HepG2 (cell line): Measurements from ENCODE around the gene CABP4. TPM values are rescaled to one million over a fixed set of nuclear protein-coding genes. Genes with fewer than 3 reads are reported as not detected.
"Not testable (repeated sequence)": the region's sequence is repeated elsewhere in the genome, so short reads cannot be mapped to it uniquely, and the experiment has no call there.

ENCODE experiments used
- ATAC-seq: fragments of 200-7000 bp; cut with Tn5 transposase; 3 replicates; pipeline ENCODE4 v1.9.1; 2020; ENCODE audit warnings: mild to moderate bottlenecking, moderate library complexity
- BruUV-seq: library from RNA; stranded (reverse); fragments of 400-500 nt; replicated peaks from 2 replicates; lab custom pipeline; 2021; lab: Mats Ljungman, UMichigan
- CTCF ChIA-PET: fragments of 300-600 bp; formaldehyde crosslinking; extraction: SDS; loops from one replicate; lab custom pipeline; 2021; ENCODE audit warnings: low total read pairs, inconsistent platforms, low intra/inter-chr PET ratio; lab: Yijun Ruan, JAX
- POLR2A ChIA-PET: fragments of 350-600 bp; sonication (Branson Sonifier 250); formaldehyde crosslinking; loops from one replicate; lab custom pipeline; 2020; ENCODE audit warnings: antibody characterized with exemption, inconsistent platforms; lab: Yijun Ruan, JAX
- DNase-seq: peaks from one replicate; pipeline ENCODE4 v3.0.0-alpha.2; 2015; ENCODE audit warnings: low spot score
- FAIRE-seq: peaks from 3 replicates; lab custom pipeline; 2011; peaks lifted over from hg19 to GRCh38; lab: Jason Lieb, UNC
- H2AFZ ChIP-seq: one replicate; pipeline ENCODE4 v1.6.1; 2011; ENCODE audit warnings: low read length, inconsistent platforms
- H3K27ac ChIP-seq: fragments of 300-600 bp; 3 replicates; pipeline ENCODE4 v1.8.0; 2011; ENCODE audit warnings: mixed run types, mild to moderate bottlenecking, mixed read lengths, low read length, inconsistent platforms; ENCODE audit not compliant: insufficient read depth; ENCODE audit errors: extremely low read length
- H3K27me3 ChIP-seq, 2 experiments: fragments of 200-600 bp in 1 of 2; 2 replicates in 1 of 2; 3 replicates in 1 of 2; pipeline versions ENCODE4 v1.6.0 to v1.8.0; 2011; ENCODE audit warnings: low read length in 2 of 2, mild to moderate bottlenecking in 2 of 2, moderate library complexity in 2 of 2, inconsistent platforms in 1 of 2; ENCODE audit not compliant: insufficient read depth in 2 of 2, control insufficient read depth in 1 of 2
- H3K36me3 ChIP-seq, 2 experiments: fragments of 200-600 bp in 1 of 2; replicated peaks in 1 of 2; 2 replicates in 1 of 2; 3 replicates in 1 of 2; pipeline versions ENCODE4 v1.5.1 to v1.8.0; 2011; ENCODE audit warnings: low read length in 2 of 2, inconsistent platforms in 1 of 2; ENCODE audit not compliant: insufficient read depth in 2 of 2, control insufficient read depth in 1 of 2
- H3K4me1 ChIP-seq: 2 replicates; pipeline ENCODE4 v1.5.1; 2012; ENCODE audit warnings: low read length, inconsistent platforms; ENCODE audit not compliant: insufficient read depth
- H3K4me2 ChIP-seq: 2 replicates; pipeline ENCODE4 v1.6.0; 2011; ENCODE audit warnings: low read depth, low read length, inconsistent platforms
- H3K4me3 ChIP-seq, 3 experiments: fragments of 200-600 bp in 1 of 3; sonication (generic), shearing (Covaris generic) in 1 of 3; replicated peaks in 1 of 3; 2 replicates each; pipeline ENCODE4 v1.5.1; 2011 to 2016; ENCODE audit warnings: low read length in 3 of 3, inconsistent platforms in 2 of 3, low read depth in 2 of 3, mild to moderate bottlenecking in 2 of 3, control low read depth in 1 of 3, mixed read lengths in 1 of 3; ENCODE audit not compliant: insufficient read depth in 1 of 3
- H3K79me2 ChIP-seq: one replicate; pipeline ENCODE4 v1.6.1; 2011; ENCODE audit warnings: low read length, inconsistent platforms; ENCODE audit not compliant: insufficient read depth
- H3K9ac ChIP-seq: 2 replicates; pipeline ENCODE4 v1.6.0; 2011; ENCODE audit warnings: mild to moderate bottlenecking, low read depth, low read length, inconsistent platforms; ENCODE audit not compliant: insufficient read depth
- H3K9me3 ChIP-seq: 2 replicates; pipeline ENCODE4 v1.5.1; 2012; ENCODE audit warnings: mild to moderate bottlenecking, low read length
- H4K20me1 ChIP-seq: 2 replicates; pipeline ENCODE4 v1.6.0; 2011; ENCODE audit warnings: inconsistent platforms, mild to moderate bottlenecking, low read length, moderate library complexity; ENCODE audit not compliant: insufficient read depth
- HNF4A ChIP-seq: sonication (generic); formaldehyde crosslinking; IDR thresholded peaks from 2 replicates; pipeline ENCODE4 v1.4.0; 2020; ENCODE audit warnings: missing genetic modification reagents
- PHB2 ChIP-seq: fragments of 450-650 bp; IDR thresholded peaks from 2 replicates; pipeline ENCODE4 v1.6.1; 2018; ENCODE audit not compliant: partially characterized antibody
- SALL1 ChIP-seq: sonication (generic); formaldehyde crosslinking; IDR thresholded peaks from 2 replicates; pipeline ENCODE4 v1.8.0; 2022; ENCODE audit warnings: mild to moderate bottlenecking, missing genetic modification reagents
- SIN3B ChIP-seq: fragments of 150-350 bp; IDR thresholded peaks from 2 replicates; pipeline ENCODE4 v1.6.1; 2014; ENCODE audit warnings: low read length
- SNRNP70 ChIP-seq: fragments of 200-400 bp; formaldehyde crosslinking; IDR thresholded peaks from 2 replicates; pipeline ENCODE4 v1.6.1; 2017; ENCODE audit warnings: mild to moderate bottlenecking, low read depth, low read length, moderate library complexity
- ZNF121 ChIP-seq: sonication (generic); formaldehyde crosslinking; IDR thresholded peaks from 2 replicates; pipeline ENCODE4 v1.5.0; 2020; ENCODE audit warnings: mild to moderate bottlenecking, missing genetic modification reagents
- ZNF251 ChIP-seq: sonication (generic); formaldehyde crosslinking; IDR thresholded peaks from 2 replicates; pipeline ENCODE4 v1.9.0; 2021; ENCODE audit warnings: mild to moderate bottlenecking, missing genetic modification reagents
- ZNF34 ChIP-seq: sonication (generic); formaldehyde crosslinking; IDR thresholded peaks from 2 replicates; pipeline ENCODE4 v1.4.0; 2020; ENCODE audit warnings: mild to moderate bottlenecking, missing genetic modification reagents, borderline replicate concordance
- WGBS: methylation state at CpG from one replicate; pipeline ENCODE4 v1.1.6; 2017; ENCODE audit warnings: low lambda C conversion rate; 5-methylcytosine and 5-hydroxymethylcytosine counted together
- in situ Hi-C: cut with HindIII; loops from 2 replicates; pipeline ENCODE4 v1.10.0; 2017; ENCODE audit warnings: low pct_unique_long_range_greater_than_20kb; ENCODE audit not compliant: extremely low pct_ligation_motif_present
- intact Hi-C: fragments of 100-400 bp; cut with micrococcal nuclease; formaldehyde crosslinking; loops from one replicate; pipeline ENCODE4 v1.10.0; 2022; ENCODE audit not compliant: unreplicated experiment
- polyA plus RNA-seq, 8 experiments: library from polyadenylated mRNA; depleted of rRNA in 3 of 8; stranded (reverse) in 7 of 8; unstranded in 1 of 8; fragments of >200 nt; fragmentation: Illumina TruSeq in 4 of 8; extraction: Trizol in 4 of 8; gene quantifications; 2 replicates each; pipeline versions ENCODE4 v1.2.1 to v1.2.3, GENCODE V29; 2011 to 2016; ENCODE audit warnings: low read depth in 4 of 8, missing spikeins in 1 of 8, mixed read lengths in 1 of 8; ENCODE audit not compliant: insufficient read depth in 1 of 8
- total RNA-seq, 5 experiments: library from RNA; depleted of rRNA; stranded (reverse); fragments of >200 nt; fragmentation: Illumina TruSeq; extraction: Trizol; gene quantifications; 2 replicates each; pipeline ENCODE4 v1.2.3, GENCODE V29; 2016; ENCODE audit warnings: low read depth in 1 of 5
- TF ChIP-seq, protein P1 (sequence below): sonication (generic); formaldehyde crosslinking; IDR thresholded peaks from 2 replicates; pipeline ENCODE4 v1.5.1; 2020; ENCODE audit warnings: missing genetic modification reagents, mild to moderate bottlenecking, borderline replicate concordance
- TF ChIP-seq, protein P2 (sequence below): sonication (generic); formaldehyde crosslinking; IDR thresholded peaks from 2 replicates; pipeline ENCODE4 v1.4.0; 2020; ENCODE audit warnings: missing genetic modification reagents, borderline replicate concordance
- TF ChIP-seq, protein P3 (sequence below): sonication (generic); formaldehyde crosslinking; IDR thresholded peaks from 2 replicates; pipeline ENCODE4 v1.5.0; 2020; ENCODE audit warnings: mild to moderate bottlenecking, missing genetic modification reagents
- TF ChIP-seq, protein P4 (sequence below): sonication (generic); formaldehyde crosslinking; IDR thresholded peaks from 2 replicates; pipeline ENCODE4 v1.4.0; 2020; ENCODE audit warnings: missing genetic modification reagents

CABP4 gene
- total and polyA plus RNA-seq, 2 of the 13 experiments (the other 11 are each of a cell fraction or from before 2014, with no cell fraction given): not detected

DNA sequence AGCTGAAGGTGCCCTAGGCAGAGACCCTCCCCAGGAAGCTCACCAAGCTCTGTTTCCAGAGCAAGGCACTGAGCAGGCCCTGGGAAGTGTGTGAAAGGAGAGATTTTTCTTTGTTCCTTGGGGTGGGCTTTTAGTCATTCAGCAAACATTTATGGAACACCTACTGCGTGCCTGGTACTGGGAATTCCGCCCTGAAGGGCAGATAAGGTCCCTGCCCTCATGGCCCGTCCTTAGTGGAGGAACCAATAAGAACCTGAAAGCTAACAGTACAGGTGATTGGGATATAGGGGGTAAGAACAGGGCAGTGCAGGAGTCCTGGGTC is 10.0 kb downstream of the CABP4 start (continued):
- TF ChIP-seq, protein P1, sequence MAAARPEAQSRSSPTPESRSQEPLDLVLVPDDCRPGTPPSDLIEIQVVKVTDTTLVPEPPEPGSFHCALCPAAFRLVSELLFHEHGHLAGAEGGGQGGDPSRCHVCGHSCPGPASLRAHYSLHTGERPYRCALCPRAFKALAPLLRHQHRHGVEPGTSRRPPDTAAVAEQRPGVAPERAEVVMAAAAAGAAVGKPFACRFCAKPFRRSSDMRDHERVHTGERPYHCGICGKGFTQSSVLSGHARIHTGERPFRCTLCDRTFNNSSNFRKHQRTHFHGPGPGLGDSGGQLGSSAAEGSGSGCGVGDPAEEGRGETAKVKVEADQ: no peak
- 0 out of 2 replicates have a peak, but pooled peaks have one; percentile 7 for TF ChIP-seq HNF4A
- TF ChIP-seq, protein P2, sequence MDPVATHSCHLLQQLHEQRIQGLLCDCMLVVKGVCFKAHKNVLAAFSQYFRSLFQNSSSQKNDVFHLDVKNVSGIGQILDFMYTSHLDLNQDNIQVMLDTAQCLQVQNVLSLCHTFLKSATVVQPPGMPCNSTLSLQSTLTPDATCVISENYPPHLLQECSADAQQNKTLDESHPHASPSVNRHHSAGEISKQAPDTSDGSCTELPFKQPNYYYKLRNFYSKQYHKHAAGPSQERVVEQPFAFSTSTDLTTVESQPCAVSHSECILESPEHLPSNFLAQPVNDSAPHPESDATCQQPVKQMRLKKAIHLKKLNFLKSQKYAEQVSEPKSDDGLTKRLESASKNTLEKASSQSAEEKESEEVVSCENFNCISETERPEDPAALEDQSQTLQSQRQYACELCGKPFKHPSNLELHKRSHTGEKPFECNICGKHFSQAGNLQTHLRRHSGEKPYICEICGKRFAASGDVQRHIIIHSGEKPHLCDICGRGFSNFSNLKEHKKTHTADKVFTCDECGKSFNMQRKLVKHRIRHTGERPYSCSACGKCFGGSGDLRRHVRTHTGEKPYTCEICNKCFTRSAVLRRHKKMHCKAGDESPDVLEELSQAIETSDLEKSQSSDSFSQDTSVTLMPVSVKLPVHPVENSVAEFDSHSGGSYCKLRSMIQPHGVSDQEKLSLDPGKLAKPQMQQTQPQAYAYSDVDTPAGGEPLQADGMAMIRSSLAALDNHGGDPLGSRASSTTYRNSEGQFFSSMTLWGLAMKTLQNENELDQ (CRISPR knock-in tag): no peak
- no peak for TF ChIP-seq SIN3B
- TF ChIP-seq ZNF34 (CRISPR knock-in tag): no peak
- TF ChIP-seq SALL1 (CRISPR knock-in tag): no peak
- no peak for TF ChIP-seq PHB2
- no peak for TF ChIP-seq ZNF251 (CRISPR knock-in tag)
- TF ChIP-seq SNRNP70: no peak

DNA sequence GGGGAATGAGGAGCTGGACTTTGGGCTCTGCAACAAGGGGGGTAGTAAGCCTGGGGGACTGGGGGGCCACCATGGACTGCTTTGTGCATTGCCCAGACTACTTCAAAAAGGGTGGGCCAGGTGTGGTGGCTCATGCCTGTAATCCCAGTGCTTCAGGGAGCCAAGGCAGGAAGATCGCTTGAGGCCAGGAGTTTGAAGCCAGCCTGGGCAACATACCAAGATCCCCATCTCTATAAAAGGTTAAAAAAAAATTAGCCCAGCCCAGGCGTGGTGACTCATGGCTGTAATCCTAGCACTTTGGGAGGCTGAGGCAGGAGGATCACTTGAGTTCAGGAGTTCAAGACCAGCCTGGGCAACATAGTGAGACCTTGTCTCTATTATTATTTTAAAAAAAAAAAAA is 10.4 kb downstream of the CABP4 start:
- H3K36me3 ChIP-seq, DNase-seq, intact Hi-C loops, H3K79me2 ChIP-seq, BruUV-seq, FAIRE-seq, CTCF ChIA-PET, H3K9me3 ChIP-seq, H2AFZ ChIP-seq, H3K27me3 ChIP-seq, H4K20me1 ChIP-seq, ATAC-seq: not testable (repeated sequence)
- POLR2A ChIA-PET: interaction anchor here (0.6 to 2.5 kb wide), 11 partner anchors 8 to 185 kb away, joined by 3 to 16 read pairs (median 4); partner anchors contain the start of genes ACY3, AIP, CORO1B and PPP1CA
- in situ Hi-C loops: loop anchor here (5.0 kb wide), 1 partner anchor 63 kb away; the partner anchor contains the start of genes PPP1CA and TBC1D10C
- H3K4me3 ChIP-seq: peak overlapping the region; percentile 57 to 97 (median 80)
- H3K4me1 ChIP-seq: peaks cover 50% of the 10 kb centered on the region
- 83% methylated on average over 2 of the region's 2 CpGs for WGBS
- peak overlapping the region; percentile 73 for H3K9ac ChIP-seq
- H3K27ac ChIP-seq: peak overlapping the region; percentile 64
- TF ChIP-seq, protein P3, sequence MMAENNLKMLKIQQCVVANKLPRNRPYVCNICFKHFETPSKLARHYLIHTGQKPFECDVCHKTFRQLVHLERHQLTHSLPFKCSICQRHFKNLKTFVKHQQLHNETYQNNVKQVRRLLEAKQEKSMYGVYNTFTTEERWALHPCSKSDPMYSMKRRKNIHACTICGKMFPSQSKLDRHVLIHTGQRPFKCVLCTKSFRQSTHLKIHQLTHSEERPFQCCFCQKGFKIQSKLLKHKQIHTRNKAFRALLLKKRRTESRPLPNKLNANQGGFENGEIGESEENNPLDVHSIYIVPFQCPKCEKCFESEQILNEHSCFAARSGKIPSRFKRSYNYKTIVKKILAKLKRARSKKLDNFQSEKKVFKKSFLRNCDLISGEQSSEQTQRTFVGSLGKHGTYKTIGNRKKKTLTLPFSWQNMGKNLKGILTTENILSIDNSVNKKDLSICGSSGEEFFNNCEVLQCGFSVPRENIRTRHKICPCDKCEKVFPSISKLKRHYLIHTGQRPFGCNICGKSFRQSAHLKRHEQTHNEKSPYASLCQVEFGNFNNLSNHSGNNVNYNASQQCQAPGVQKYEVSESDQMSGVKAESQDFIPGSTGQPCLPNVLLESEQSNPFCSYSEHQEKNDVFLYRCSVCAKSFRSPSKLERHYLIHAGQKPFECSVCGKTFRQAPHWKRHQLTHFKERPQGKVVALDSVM (CRISPR knock-in tag): peak; percentile 70
- TF ChIP-seq, protein P4, sequence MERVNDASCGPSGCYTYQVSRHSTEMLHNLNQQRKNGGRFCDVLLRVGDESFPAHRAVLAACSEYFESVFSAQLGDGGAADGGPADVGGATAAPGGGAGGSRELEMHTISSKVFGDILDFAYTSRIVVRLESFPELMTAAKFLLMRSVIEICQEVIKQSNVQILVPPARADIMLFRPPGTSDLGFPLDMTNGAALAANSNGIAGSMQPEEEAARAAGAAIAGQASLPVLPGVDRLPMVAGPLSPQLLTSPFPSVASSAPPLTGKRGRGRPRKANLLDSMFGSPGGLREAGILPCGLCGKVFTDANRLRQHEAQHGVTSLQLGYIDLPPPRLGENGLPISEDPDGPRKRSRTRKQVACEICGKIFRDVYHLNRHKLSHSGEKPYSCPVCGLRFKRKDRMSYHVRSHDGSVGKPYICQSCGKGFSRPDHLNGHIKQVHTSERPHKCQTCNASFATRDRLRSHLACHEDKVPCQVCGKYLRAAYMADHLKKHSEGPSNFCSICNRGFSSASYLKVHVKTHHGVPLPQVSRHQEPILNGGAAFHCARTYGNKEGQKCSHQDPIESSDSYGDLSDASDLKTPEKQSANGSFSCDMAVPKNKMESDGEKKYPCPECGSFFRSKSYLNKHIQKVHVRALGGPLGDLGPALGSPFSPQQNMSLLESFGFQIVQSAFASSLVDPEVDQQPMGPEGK: peak; percentile 26; the same call in 1 of the 2 replicates
- TF ChIP-seq ZNF121 (CRISPR knock-in tag): peak; percentile 51; the same call in 1 of the 2 replicates
- H3K4me2 ChIP-seq: peak overlapping the region; percentile 74
